GM10266 (cell line): ENCODE results near the gene TMEM44.

Experiments
- DNase-seq: peaks from one replicate; pipeline ENCODE4 v3.0.0; 2012; ENCODE audit errors: extremely low spot score
- TF ChIP-seq, protein P1 (sequence below): IDR thresholded peaks from 2 replicates; pipeline ENCODE4 v1.5.1; 2012; ENCODE audit warnings: mild to moderate bottlenecking, low read depth; ENCODE audit not compliant: control insufficient read depth, insufficient read depth; ENCODE audit errors: missing control alignments

Gene TMEM44

DNA sequence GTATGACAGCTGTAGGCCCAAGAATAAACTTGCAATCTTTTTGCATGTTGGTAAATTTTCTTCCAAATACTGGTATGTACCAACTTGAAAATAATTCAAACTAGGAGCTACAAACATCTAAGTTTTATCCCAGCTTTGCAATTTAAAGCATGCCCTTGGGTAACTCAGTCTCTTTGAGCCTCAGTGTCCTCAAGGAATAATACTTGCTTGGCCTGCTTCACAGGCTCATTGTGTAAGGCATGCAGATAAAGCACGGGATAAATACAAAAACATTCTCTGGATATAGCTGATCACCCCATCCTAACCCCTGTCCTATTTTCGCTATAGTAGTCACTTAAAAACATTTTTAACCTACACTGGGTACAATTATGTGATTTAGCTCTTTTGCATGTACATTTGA lies 9.6 kb upstream of the TMEM44 start:
- TF ChIP-seq, protein P1, sequence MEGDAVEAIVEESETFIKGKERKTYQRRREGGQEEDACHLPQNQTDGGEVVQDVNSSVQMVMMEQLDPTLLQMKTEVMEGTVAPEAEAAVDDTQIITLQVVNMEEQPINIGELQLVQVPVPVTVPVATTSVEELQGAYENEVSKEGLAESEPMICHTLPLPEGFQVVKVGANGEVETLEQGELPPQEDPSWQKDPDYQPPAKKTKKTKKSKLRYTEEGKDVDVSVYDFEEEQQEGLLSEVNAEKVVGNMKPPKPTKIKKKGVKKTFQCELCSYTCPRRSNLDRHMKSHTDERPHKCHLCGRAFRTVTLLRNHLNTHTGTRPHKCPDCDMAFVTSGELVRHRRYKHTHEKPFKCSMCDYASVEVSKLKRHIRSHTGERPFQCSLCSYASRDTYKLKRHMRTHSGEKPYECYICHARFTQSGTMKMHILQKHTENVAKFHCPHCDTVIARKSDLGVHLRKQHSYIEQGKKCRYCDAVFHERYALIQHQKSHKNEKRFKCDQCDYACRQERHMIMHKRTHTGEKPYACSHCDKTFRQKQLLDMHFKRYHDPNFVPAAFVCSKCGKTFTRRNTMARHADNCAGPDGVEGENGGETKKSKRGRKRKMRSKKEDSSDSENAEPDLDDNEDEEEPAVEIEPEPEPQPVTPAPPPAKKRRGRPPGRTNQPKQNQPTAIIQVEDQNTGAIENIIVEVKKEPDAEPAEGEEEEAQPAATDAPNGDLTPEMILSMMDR: no peak
- DNase-seq: no peak

- TF ChIP-seq, protein P1: no peak
These were observed 7.6 kb upstream of the TMEM44 start for GRCh38 chr3:194640829-194641228.

DNA sequence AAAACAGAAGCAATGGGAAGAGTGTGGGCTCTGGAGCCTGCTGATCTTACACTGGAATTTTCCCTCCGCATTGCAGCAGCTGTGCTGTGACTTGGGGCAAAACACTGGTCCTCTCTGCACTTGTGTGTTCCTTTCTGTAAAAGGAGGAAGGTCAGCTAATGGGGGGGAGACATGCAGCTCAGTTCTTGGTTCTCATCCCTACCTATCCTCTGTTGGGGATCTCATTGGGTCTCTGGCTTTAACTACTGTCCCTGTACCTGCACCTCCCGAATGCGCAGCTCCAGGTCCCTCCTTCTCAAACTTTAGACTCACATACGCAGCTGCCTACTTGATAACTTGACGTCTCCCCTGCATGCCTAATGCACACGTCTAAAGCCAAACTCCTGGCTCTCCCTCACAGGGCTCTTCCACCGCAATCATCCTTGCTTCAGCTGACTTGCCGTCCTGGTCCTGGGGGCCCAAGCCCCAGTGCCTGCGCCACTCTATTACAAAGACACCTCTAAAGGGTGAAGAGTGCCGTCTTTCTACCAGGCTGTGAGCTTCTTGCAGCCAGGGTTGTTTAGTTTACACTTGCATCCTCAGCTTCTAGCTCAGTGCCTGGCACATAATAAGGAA lies 5.9 kb upstream of the TMEM44 start:
- TF ChIP-seq, protein P1: no peak
- no peak for DNase-seq

More at GRCh38 chr3:194640829-194641228, 7.6 kb upstream of the TMEM44 start:
- DNase-seq: no peak

- DNase-seq: no peak
- TF ChIP-seq, protein P1: no peak
These were observed 4.6 kb upstream of the TMEM44 start for GRCh38 chr3:194637541-194638400.

DNA sequence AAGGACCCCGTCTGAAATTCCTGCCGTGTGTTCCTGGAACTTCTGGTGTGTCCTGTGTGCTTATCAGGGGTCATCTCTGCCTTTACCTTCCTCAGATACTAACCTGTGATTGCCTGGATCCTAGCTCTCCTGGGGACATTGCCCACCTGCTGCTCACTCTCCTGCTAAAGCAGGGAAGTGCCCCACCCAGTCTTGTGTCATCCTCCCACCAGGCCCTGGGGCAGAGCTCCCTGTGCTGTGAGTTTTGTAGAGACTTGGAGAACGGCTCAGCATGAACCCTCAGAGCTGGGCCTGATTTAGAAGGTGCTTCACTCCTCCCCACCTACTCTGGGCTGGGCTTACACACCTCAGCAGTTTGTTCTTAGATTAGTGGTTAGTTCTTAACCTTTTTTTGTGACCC lies 3.8 kb upstream of the TMEM44 start:
- TF ChIP-seq, protein P1: no peak
- no peak for DNase-seq

GRCh38 chr3:194632809-194633348 lies 340 bp downstream of the TMEM44 start:
- peak; percentile 72 for DNase-seq

More at GRCh38 chr3:194632809-194633348, 340 bp downstream of the TMEM44 start:
- TF ChIP-seq, protein P1: no peak
